Measurements from ENCODE around the gene LANCL2. TPM values are rescaled to one million over a fixed set of nuclear protein-coding genes. Genes with fewer than 3 reads are reported as not detected.

Gene LANCL2
- total RNA-seq, 5 donors from 2014 or later (not counting 1 experiment from before 2014, with no cell fraction given) = 5.0 to 6.4 (median 6.1) TPM

GRCh38 chr7:55377162-55377817 lies 12.2 kb downstream of the LANCL2 start:
- no peaks in the 10 kb centered on the region for H3K9me3 ChIP-seq

GRCh38 chr7:55379285-55379684 lies 14.1 kb downstream of the LANCL2 start:
- no peak overlapping the region for H3K27ac ChIP-seq (ENCODE audit: low read length)
- H3K27me3 Mint-ChIP-seq = no peaks in the 10 kb centered on the region
- H3K4me1 Mint-ChIP-seq = peaks cover 0 to 4% (median 0%) of the 10 kb centered on the region in 3 donors
- no peak overlapping the region for H3K27ac Mint-ChIP-seq
- peaks cover 6% of the 10 kb centered on the region for H3K36me3 Mint-ChIP-seq
- H3K27me3 ChIP-seq (replicated peaks in 1 of 2; ENCODE audit: control insufficient read depth in 2 of 2, extremely low read depth in 1 of 2, insufficient read depth in 2 of 2, low read length in 1 of 2) = no peaks in the 10 kb centered on the region
- ChIA-PET CTCF (no interaction called here), POLR2A (no interaction called here)
- no peak overlapping the region for H3K4me3 ChIP-seq (ENCODE audit: control insufficient read depth in 1 of 2, extremely low read depth in 1 of 2, low read length in 1 of 2)
- ATAC-seq (replicated peaks in 1 of 4) (no peak), DNase-seq (no peak)
- H3K4me3 Mint-ChIP-seq = no peak overlapping the region
- no CpG with 5 or more reads among the region's 3 CpGs for WGBS (ENCODE audit: insufficient coverage)
- peaks cover 4 to 5% (median 5%) of the 10 kb centered on the region in 3 donors for H3K9me3 Mint-ChIP-seq
- no peaks in the 10 kb centered on the region for H3K36me3 ChIP-seq (ENCODE audit: control insufficient read depth in 2 of 2, extremely low read depth in 1 of 2, insufficient read depth in 1 of 2, low read length in 1 of 2)
- no peaks in the 10 kb centered on the region for H3K4me1 ChIP-seq (ENCODE audit: control insufficient read depth in 1 of 2, extremely low read depth in 1 of 2, insufficient read depth in 2 of 2, low read length in 2 of 2)
- no peaks in the 10 kb centered on the region for H3K9me3 ChIP-seq

More at GRCh38 chr7:55377162-55377817, 12.2 kb downstream of the LANCL2 start:
- no CpG with 5 or more reads among the region's 4 CpGs for WGBS (ENCODE audit: insufficient coverage)
- Histone ChIP-seq H3K4me1 (ENCODE audit: control insufficient read depth in 1 of 2, extremely low read depth in 1 of 2, insufficient read depth in 2 of 2, low read length in 2 of 2) (no peaks in the 10 kb centered on the region), H3K4me3 (ENCODE audit: control insufficient read depth in 1 of 2, extremely low read depth in 1 of 2, low read length in 1 of 2) (no peak overlapping the region), H3K36me3 (ENCODE audit: control insufficient read depth in 2 of 2, extremely low read depth in 1 of 2, insufficient read depth in 1 of 2, low read length in 1 of 2) (no peaks in the 10 kb centered on the region), H3K27ac (ENCODE audit: low read length) (no peak overlapping the region), H3K27me3 (replicated peaks in 1 of 2; ENCODE audit: control insufficient read depth in 2 of 2, extremely low read depth in 1 of 2, insufficient read depth in 2 of 2, low read length in 1 of 2) (no peaks in the 10 kb centered on the region)
- ATAC-seq (replicated peaks in 1 of 4) (no peak), DNase-seq (no peak)
- no peak overlapping the region for H3K4me3 Mint-ChIP-seq
- H3K4me1 Mint-ChIP-seq = peaks cover 0 to 3% (median 0%) of the 10 kb centered on the region in 3 donors
- H3K27ac Mint-ChIP-seq = no peak overlapping the region
- POLR2A ChIA-PET = no interaction called here
- no peaks in the 10 kb centered on the region for H3K27me3 Mint-ChIP-seq
- CTCF ChIA-PET = no interaction called here
- H3K9me3 Mint-ChIP-seq = no peaks in the 10 kb centered on the region
- H3K36me3 Mint-ChIP-seq = peaks cover 6% of the 10 kb centered on the region

- Histone ChIP-seq H3K36me3 (ENCODE audit: control insufficient read depth in 2 of 2, extremely low read depth in 1 of 2, insufficient read depth in 1 of 2, low read length in 1 of 2) (no peaks in the 10 kb centered on the region), H3K27ac (ENCODE audit: low read length) (no peak overlapping the region), H3K9me3 (no peaks in the 10 kb centered on the region), H3K4me3 (ENCODE audit: control insufficient read depth in 1 of 2, extremely low read depth in 1 of 2, low read length in 1 of 2) (no peak overlapping the region), H3K4me1 (ENCODE audit: control insufficient read depth in 1 of 2, extremely low read depth in 1 of 2, insufficient read depth in 2 of 2, low read length in 2 of 2) (no peaks in the 10 kb centered on the region), H3K27me3 (replicated peaks in 1 of 2; ENCODE audit: control insufficient read depth in 2 of 2, extremely low read depth in 1 of 2, insufficient read depth in 2 of 2, low read length in 1 of 2) (no peaks in the 10 kb centered on the region)
- DNase-seq = no peak
- WGBS (ENCODE audit: insufficient coverage) = 100% methylated on average over 5 of the region's 6 CpGs
- POLR2A ChIA-PET = interaction anchor here in 1 of 2 donors (0.8 kb wide), 1 partner anchor 95 kb away, joined by 3 read pairs; no protein-coding TSS in a partner anchor
- Mint-ChIP-seq H3K27me3 (no peaks in the 10 kb centered on the region), H3K4me1 (peaks cover 0 to 4% (median 0%) of the 10 kb centered on the region in 3 donors), H3K9me3 (peaks cover 10 to 17% (median 13%) of the 10 kb centered on the region in 3 donors), H3K4me3 (no peak overlapping the region), H3K36me3 (peaks cover 19% of the 10 kb centered on the region), H3K27ac (no peak overlapping the region)
- no peak for ATAC-seq (replicated peaks in 1 of 4)
- CTCF ChIA-PET = no interaction called here
Observed at GRCh38 chr7:55381189-55381588, 16.1 kb downstream of the LANCL2 start.

- ChIA-PET POLR2A (no interaction called here), CTCF (no interaction called here)
- Mint-ChIP-seq H3K27ac (no peak overlapping the region), H3K4me1 (peaks cover 0 to 4% (median 0%) of the 10 kb centered on the region in 3 donors), H3K36me3 (peaks cover 24% of the 10 kb centered on the region), H3K4me3 (no peak overlapping the region), H3K27me3 (no peaks in the 10 kb centered on the region), H3K9me3 (peaks cover 14 to 22% (median 16%) of the 10 kb centered on the region in 3 donors)
- no peaks in the 10 kb centered on the region for H3K27me3 ChIP-seq (replicated peaks in 1 of 2; ENCODE audit: control insufficient read depth in 2 of 2, extremely low read depth in 1 of 2, insufficient read depth in 2 of 2, low read length in 1 of 2)
- H3K4me3 ChIP-seq (ENCODE audit: control insufficient read depth in 1 of 2, extremely low read depth in 1 of 2, low read length in 1 of 2) = no peak overlapping the region
- H3K36me3 ChIP-seq (ENCODE audit: control insufficient read depth in 2 of 2, extremely low read depth in 1 of 2, insufficient read depth in 1 of 2, low read length in 1 of 2) = no peaks in the 10 kb centered on the region
- ATAC-seq (replicated peaks in 1 of 4) (no peak), DNase-seq (no peak)
- WGBS (ENCODE audit: insufficient coverage) = no CpG with 5 or more reads among the region's 5 CpGs
- H3K27ac ChIP-seq (ENCODE audit: low read length) = no peak overlapping the region
- no peaks in the 10 kb centered on the region for H3K9me3 ChIP-seq
- no peaks in the 10 kb centered on the region for H3K4me1 ChIP-seq (ENCODE audit: control insufficient read depth in 1 of 2, extremely low read depth in 1 of 2, insufficient read depth in 2 of 2, low read length in 2 of 2)
Observed at GRCh38 chr7:55381696-55382095, 16.6 kb downstream of the LANCL2 start.

GRCh38 chr7:55382251-55382650 lies 17.1 kb downstream of the LANCL2 start:
- no peak for ATAC-seq (replicated peaks in 1 of 4)
- H3K4me3 Mint-ChIP-seq = no peak overlapping the region
- peaks cover 29% of the 10 kb centered on the region for H3K36me3 Mint-ChIP-seq
- H3K4me3 ChIP-seq (ENCODE audit: control insufficient read depth in 1 of 2, extremely low read depth in 1 of 2, low read length in 1 of 2) = no peak overlapping the region
- POLR2A ChIA-PET = no interaction called here
- WGBS (ENCODE audit: insufficient coverage) = 95% methylated on average over 4 of the region's 4 CpGs
- H3K4me1 ChIP-seq (ENCODE audit: control insufficient read depth in 1 of 2, extremely low read depth in 1 of 2, insufficient read depth in 2 of 2, low read length in 2 of 2) = no peaks in the 10 kb centered on the region
- no peaks in the 10 kb centered on the region for H3K36me3 ChIP-seq (ENCODE audit: control insufficient read depth in 2 of 2, extremely low read depth in 1 of 2, insufficient read depth in 1 of 2, low read length in 1 of 2)
- CTCF ChIA-PET = no interaction called here
- H3K9me3 ChIP-seq = no peaks in the 10 kb centered on the region
- H3K4me1 Mint-ChIP-seq = peaks cover 0 to 4% (median 0%) of the 10 kb centered on the region in 3 donors
- H3K27ac Mint-ChIP-seq = no peak overlapping the region
- H3K9me3 Mint-ChIP-seq = peaks cover 20 to 28% (median 21%) of the 10 kb centered on the region in 3 donors
- H3K27me3 ChIP-seq (replicated peaks in 1 of 2; ENCODE audit: control insufficient read depth in 2 of 2, extremely low read depth in 1 of 2, insufficient read depth in 2 of 2, low read length in 1 of 2) = no peaks in the 10 kb centered on the region
- H3K27me3 Mint-ChIP-seq = no peaks in the 10 kb centered on the region
- DNase-seq = no peak
- H3K27ac ChIP-seq (ENCODE audit: low read length) = no peak overlapping the region

- H3K9me3 ChIP-seq = no peaks in the 10 kb centered on the region
- WGBS (ENCODE audit: insufficient coverage) = 100% methylated on average over 1 of the region's 4 CpGs
- H3K4me1 ChIP-seq (ENCODE audit: control insufficient read depth in 1 of 2, extremely low read depth in 1 of 2, insufficient read depth in 2 of 2, low read length in 2 of 2) = no peaks in the 10 kb centered on the region
- no peak overlapping the region for H3K4me3 ChIP-seq (ENCODE audit: control insufficient read depth in 1 of 2, extremely low read depth in 1 of 2, low read length in 1 of 2)
- Mint-ChIP-seq H3K9me3 (peaks cover 20 to 36% (median 21%) of the 10 kb centered on the region in 3 donors), H3K4me1 (peaks cover 0 to 4% (median 0%) of the 10 kb centered on the region in 3 donors), H3K27me3 (no peaks in the 10 kb centered on the region), H3K4me3 (no peak overlapping the region), H3K36me3 (peaks cover 30% of the 10 kb centered on the region), H3K27ac (no peak overlapping the region)
- ChIA-PET CTCF (no interaction called here), POLR2A (no interaction called here)
- DNase-seq = no peak
- no peak overlapping the region for H3K27ac ChIP-seq (ENCODE audit: low read length)
- ATAC-seq (replicated peaks in 1 of 4) = no peak
- H3K27me3 ChIP-seq (replicated peaks in 1 of 2; ENCODE audit: control insufficient read depth in 2 of 2, extremely low read depth in 1 of 2, insufficient read depth in 2 of 2, low read length in 1 of 2) = no peaks in the 10 kb centered on the region
- H3K36me3 ChIP-seq (ENCODE audit: control insufficient read depth in 2 of 2, extremely low read depth in 1 of 2, insufficient read depth in 1 of 2, low read length in 1 of 2) = no peaks in the 10 kb centered on the region
Observed at GRCh38 chr7:55386541-55386940, 21.4 kb downstream of the LANCL2 start.

Measured in T-cell (primary cell).